Aorta (tissue), 5 donors: ENCODE results near the gene OR6X1. TPM values are rescaled to one million over a fixed set of nuclear protein-coding genes. Genes with fewer than 3 reads are reported as not detected.

Experiments
- ATAC-seq: fragments of 200-7000 bp; cut with Tn5 transposase; one replicate; pipeline ENCODE4 v1.9.1; 2022; ENCODE audit warnings: moderate library complexity; ENCODE audit not compliant: low FRiP score
- DNase-seq, 2 donors: peaks; one replicate each; pipeline ENCODE4 v3.0.0-alpha.2; 2020
- H3K27ac ChIP-seq, 2 donors: one replicate each; pipeline ENCODE4 v1.5.1; 2013; ENCODE audit warnings: low read length in 2 of 2, mild to moderate bottlenecking in 2 of 2, moderate library complexity in 2 of 2, control low read depth in 1 of 2, inconsistent platforms in 1 of 2, low read depth in 1 of 2
- H3K27me3 ChIP-seq, 2 donors: one replicate each; pipeline ENCODE4 v1.6.1; 2013; ENCODE audit warnings: control low read depth in 1 of 2, low read length in 1 of 2, mild to moderate bottlenecking in 1 of 2, moderate library complexity in 1 of 2; ENCODE audit not compliant: insufficient read depth in 2 of 2, control insufficient read depth in 1 of 2
- H3K36me3 ChIP-seq, 2 donors: one replicate each; pipeline ENCODE4 v1.6.1; 2013; ENCODE audit warnings: control low read depth in 1 of 2, low read length in 1 of 2, mild to moderate bottlenecking in 1 of 2; ENCODE audit not compliant: insufficient read depth in 2 of 2, control insufficient read depth in 1 of 2
- H3K4me1 ChIP-seq, 2 donors: one replicate each; pipeline ENCODE4 v1.6.1; 2013; ENCODE audit warnings: low read length in 2 of 2, control low read depth in 1 of 2, mild to moderate bottlenecking in 1 of 2, moderate library complexity in 1 of 2; ENCODE audit not compliant: insufficient read depth in 2 of 2, control insufficient read depth in 1 of 2
- H3K4me3 ChIP-seq, 2 donors: one replicate each; pipeline ENCODE4 v1.5.1; 2013; ENCODE audit warnings: low read length in 2 of 2, control low read depth in 1 of 2, mild to moderate bottlenecking in 1 of 2
- H3K9me3 ChIP-seq: one replicate; pipeline ENCODE4 v1.6.1; 2013; ENCODE audit warnings: mild to moderate bottlenecking, low read length; ENCODE audit not compliant: control insufficient read depth
- WGBS, 2 donors: extraction: QIAGEN DNeasy Blood & Tissue Kit; methylation state at CpG; one replicate each; pipeline ENCODE4 v1.1.7; 2013; 5-methylcytosine and 5-hydroxymethylcytosine counted together
- intact Hi-C, 2 donors: fragments of 100-400 bp; cut with DNase I; formaldehyde crosslinking; loops; one replicate each; pipeline versions ENCODE4 v1.14.2 to v1.15.0; 2022
- long read RNA-seq, 2 donors: library from polyadenylated mRNA; unstranded; transcript quantifications; one replicate each; pipeline ENCODE4 v2.0.0, GENCODE V29; 2020 to 2021
- polyA plus RNA-seq, 2 donors: library from polyadenylated mRNA; stranded (reverse); fragments of 200-250 nt; gene quantifications; one replicate each; pipeline ENCODE4 v1.2.3, GENCODE V29; 2013
- total RNA-seq, 2 donors: library from RNA; stranded (reverse); fragmentation: NEBNext Ultra II Directional; extraction: Animal tissue kit (Norgen Biotek cat#: 25700); gene quantifications; one replicate each; pipeline ENCODE4 v1.2.1, GENCODE V29; 2021
- donor health status: healthy with polysubstance abuse.
- donor health status: Bipolar disorder and iron deficiency.
- donor health status: DM: no; HTN: no; CAD: no.
- donor health status: DM: no; HTN: no; CAD: no.
- donor health status: DM: yes; HTN: yes; CAD: no.

OR6X1 gene, protein sequence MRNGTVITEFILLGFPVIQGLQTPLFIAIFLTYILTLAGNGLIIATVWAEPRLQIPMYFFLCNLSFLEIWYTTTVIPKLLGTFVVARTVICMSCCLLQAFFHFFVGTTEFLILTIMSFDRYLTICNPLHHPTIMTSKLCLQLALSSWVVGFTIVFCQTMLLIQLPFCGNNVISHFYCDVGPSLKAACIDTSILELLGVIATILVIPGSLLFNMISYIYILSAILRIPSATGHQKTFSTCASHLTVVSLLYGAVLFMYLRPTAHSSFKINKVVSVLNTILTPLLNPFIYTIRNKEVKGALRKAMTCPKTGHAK
- total RNA-seq (not detected), polyA plus RNA-seq (not detected)
- long read RNA-seq, donor 1, result 0 reads
- long read RNA-seq, donor 2, result 0 reads

DNA sequence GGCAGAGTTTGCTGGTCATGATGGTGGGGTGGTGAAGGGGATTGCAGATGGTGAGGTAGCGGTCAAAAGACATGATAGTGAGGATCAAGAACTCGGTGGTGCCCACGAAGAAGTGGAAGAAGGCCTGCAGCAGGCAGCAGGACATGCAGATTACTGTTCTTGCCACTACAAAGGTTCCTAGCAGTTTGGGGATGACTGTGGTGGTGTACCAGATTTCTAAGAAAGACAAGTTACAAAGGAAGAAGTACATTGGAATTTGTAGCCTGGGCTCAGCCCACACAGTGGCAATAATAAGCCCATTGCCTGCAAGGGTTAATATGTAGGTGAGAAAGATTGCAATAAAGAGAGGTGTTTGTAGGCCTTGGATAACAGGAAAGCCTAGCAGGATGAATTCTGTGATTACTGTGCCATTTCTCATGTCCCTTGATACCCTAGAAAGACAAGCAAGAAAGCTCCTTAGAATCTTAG, at the start of gene OR6X1:
TSS of gene OR6X1 (minus strand) at position 418 of the 468 bp plus-strand sequence. CDS start at position 418, 0 bp downstream.
- intact Hi-C loops, result no loop called here
- Histone ChIP-seq H3K9me3 (peaks cover 4% of the 10 kb centered on the region), H3K36me3 (no peaks in the 10 kb centered on the region), H3K4me3 (no peak within 1 kb of the TSS), H3K27me3 (peaks cover 0 to 3% of the 10 kb centered on the region in 2 donors), H3K4me1 (no peaks in the 10 kb centered on the region), H3K27ac (no peak within 1 kb of the TSS)
- DNase-seq (no peak), ATAC-seq (no peak)
- WGBS, 2 donors, result 83 to 96% methylated on average over 3 of the region's 3 CpGs

GRCh38 chr11:123801765-123802164, 47.4 kb upstream of the OR6X1 start:
- H3K4me1 ChIP-seq, result no peaks in the 10 kb centered on the region
- DNase-seq, result no peak
- no peaks in the 10 kb centered on the region for H3K27me3 ChIP-seq
- no peaks in the 10 kb centered on the region for H3K9me3 ChIP-seq
- no peak for ATAC-seq
- H3K4me3 ChIP-seq, result no peak overlapping the region
- intact Hi-C loops, result no loop called here
- 0 to 35% methylated on average over 1 of the region's 1 CpG for WGBS, 2 donors
- H3K27ac ChIP-seq, result no peak overlapping the region
- no peaks in the 10 kb centered on the region for H3K36me3 ChIP-seq

GRCh38 chr11:123800036-123800435, 45.7 kb upstream of the OR6X1 start:
- Histone ChIP-seq H3K27ac (no peak overlapping the region), H3K4me1 (no peaks in the 10 kb centered on the region), H3K9me3 (no peaks in the 10 kb centered on the region), H3K36me3 (no peaks in the 10 kb centered on the region), H3K4me3 (no peak overlapping the region), H3K27me3 (no peaks in the 10 kb centered on the region)
- DNase-seq (no peak), ATAC-seq (no peak)
- intact Hi-C loops, result no loop called here
- 66 to 72% methylated on average over 3 of the region's 3 CpGs for WGBS, 2 donors

DNA sequence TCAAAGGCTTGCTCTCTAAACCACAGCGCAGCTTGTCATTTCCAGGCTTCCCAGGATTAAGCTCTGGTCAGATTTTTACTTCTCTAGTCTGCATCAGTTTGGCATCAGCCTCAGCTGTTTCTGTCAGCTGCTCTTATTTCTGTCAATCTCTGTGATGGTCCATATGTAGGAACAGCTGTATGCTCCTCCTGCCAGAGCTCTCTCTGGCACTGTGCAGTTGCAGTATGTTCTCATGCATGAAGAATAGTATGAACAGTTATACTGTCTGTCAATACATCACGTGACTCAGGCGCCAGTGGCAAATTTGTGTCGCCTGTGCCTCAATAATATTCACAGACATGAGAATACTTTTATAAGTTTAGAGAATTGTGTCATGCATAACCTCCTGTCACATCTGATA, 45.1 kb upstream of the OR6X1 start:
- WGBS, 2 donors, result 82 to 85% methylated on average over 4 of the region's 4 CpGs
- Histone ChIP-seq H3K4me3 (no peak overlapping the region), H3K27ac (no peak overlapping the region), H3K4me1 (no peaks in the 10 kb centered on the region), H3K27me3 (no peaks in the 10 kb centered on the region), H3K9me3 (no peaks in the 10 kb centered on the region), H3K36me3 (no peaks in the 10 kb centered on the region)
- intact Hi-C loops, result no loop called here
- DNase-seq (no peak), ATAC-seq (no peak)

DNA sequence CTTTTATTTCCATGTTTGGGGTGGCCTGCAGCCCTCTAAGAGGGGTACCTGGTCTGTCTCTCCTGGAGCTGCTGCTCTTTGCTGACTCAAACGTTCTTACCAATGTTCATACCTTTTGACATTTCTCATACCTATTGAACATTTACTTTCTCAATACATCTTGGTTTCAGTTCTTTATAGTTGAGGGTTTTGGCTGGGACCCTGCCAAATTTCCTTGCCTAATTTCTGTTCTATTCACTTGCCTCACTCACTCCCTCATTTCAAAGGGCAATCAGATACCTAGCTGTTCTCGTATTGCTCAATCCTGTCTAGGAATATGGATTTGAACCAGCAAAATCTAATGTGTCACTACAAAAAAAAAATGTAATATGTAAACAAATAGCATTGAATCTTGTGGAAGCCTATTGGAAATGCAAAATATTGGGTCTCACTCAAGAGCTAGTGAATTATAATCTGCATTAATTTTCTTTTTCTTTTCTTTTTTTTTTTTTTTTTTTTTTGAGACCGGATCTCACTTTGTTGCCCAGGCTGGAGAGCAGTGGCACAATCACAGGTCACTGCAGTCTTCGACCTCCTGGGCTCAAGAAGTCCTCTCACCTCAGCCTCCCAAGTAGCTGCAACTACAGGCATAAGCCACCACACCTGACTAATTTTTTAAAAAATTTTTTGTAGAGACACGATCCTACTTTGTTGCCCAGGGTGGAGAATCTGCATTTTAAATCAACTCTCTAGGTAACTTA, 44.4 kb upstream of the OR6X1 start:
- Histone ChIP-seq H3K9me3 (no peaks in the 10 kb centered on the region), H3K36me3 (no peaks in the 10 kb centered on the region), H3K27me3 (no peaks in the 10 kb centered on the region), H3K4me1 (no peaks in the 10 kb centered on the region), H3K4me3 (no peak overlapping the region), H3K27ac (no peak overlapping the region)
- WGBS, 2 donors, result 82 to 86% methylated on average over 5 of the region's 5 CpGs
- ATAC-seq, result no peak
- no peak for DNase-seq
- intact Hi-C loops, result no loop called here

DNA sequence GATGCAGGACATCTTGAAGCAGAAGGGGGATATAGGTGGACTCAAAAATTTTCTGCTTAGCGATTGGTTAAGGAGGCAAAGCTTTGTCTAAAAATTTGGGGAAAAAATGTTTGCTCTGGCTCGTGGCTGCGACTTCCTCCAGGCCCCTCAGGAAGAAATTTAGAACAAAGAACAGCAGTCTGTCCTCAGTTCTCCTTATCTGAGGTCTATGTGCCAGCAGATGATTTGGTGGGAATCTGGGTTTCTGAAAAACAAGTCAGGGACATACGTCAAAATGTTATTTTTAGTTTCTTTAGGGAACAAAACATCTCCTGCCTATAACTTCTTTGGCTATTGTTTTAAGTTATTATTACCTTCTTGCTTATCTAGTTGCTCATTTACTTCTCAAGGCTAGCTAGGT, 43.8 kb upstream of the OR6X1 start:
- Histone ChIP-seq H3K27ac (no peak overlapping the region), H3K27me3 (no peaks in the 10 kb centered on the region), H3K4me3 (no peak overlapping the region), H3K9me3 (no peaks in the 10 kb centered on the region), H3K4me1 (no peaks in the 10 kb centered on the region), H3K36me3 (no peaks in the 10 kb centered on the region)
- intact Hi-C loops, result no loop called here
- DNase-seq (no peak), ATAC-seq (no peak)
- WGBS, 2 donors, result 40 to 42% methylated on average over 4 of the region's 4 CpGs

GRCh38 chr11:123797541-123797940, 43.2 kb upstream of the OR6X1 start:
- DNase-seq (no peak), ATAC-seq (no peak)
- intact Hi-C loops, result no loop called here
- Histone ChIP-seq H3K4me3 (no peak overlapping the region), H3K4me1 (no peaks in the 10 kb centered on the region), H3K36me3 (no peaks in the 10 kb centered on the region), H3K27me3 (no peaks in the 10 kb centered on the region), H3K9me3 (no peaks in the 10 kb centered on the region), H3K27ac (no peak overlapping the region)
- WGBS, 2 donors, result 55 to 65% methylated on average over 10 of the region's 10 CpGs

DNA sequence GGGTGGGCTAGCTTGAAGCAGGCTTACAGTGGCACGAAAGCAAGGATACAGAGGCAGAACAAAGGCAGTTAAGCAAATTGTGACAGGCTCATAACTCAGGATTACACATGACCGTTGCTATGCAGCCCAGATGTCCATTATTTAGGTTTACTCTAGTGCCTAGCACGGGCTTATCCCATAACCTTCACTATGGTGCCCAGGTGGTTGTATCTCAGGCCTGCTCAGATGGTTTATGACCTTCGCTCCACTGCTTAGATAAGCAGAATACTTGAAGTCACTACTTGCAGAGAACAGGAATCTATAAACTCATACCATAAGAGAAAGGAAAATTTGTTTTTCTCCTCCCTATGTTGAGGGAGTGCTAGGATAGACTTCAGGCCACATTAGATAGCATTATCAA, 42.8 kb upstream of the OR6X1 start:
- H3K4me3 ChIP-seq, result no peak overlapping the region
- no peaks in the 10 kb centered on the region for H3K4me1 ChIP-seq
- H3K27ac ChIP-seq, result no peak overlapping the region
- no peaks in the 10 kb centered on the region for H3K36me3 ChIP-seq
- no peak for DNase-seq
- H3K27me3 ChIP-seq, result no peaks in the 10 kb centered on the region
- intact Hi-C loops, result no loop called here
- 45 to 48% methylated on average over 4 of the region's 4 CpGs for WGBS, 2 donors
- H3K9me3 ChIP-seq, result no peaks in the 10 kb centered on the region
- no peak for ATAC-seq

DNA sequence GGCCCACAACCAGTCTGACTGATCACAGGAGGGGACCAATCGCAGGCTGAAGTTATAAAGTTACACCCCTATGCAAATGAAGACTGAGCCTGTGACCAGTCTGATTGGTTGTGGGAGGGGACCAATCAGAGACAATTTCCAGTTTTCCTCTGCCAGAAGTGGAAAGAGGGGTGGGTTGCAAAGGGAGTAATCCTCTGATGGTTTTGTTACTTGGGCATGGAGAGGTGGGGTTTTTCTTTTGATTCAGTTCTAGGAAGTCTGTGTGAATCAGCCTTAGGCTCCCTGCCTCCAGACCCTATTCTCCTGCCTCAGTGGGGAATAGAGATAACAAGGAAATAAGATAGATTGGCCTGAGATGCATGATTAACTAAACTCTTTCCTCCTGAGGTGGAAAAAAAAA, 41.9 kb upstream of the OR6X1 start:
- DNase-seq (no peak), ATAC-seq (no peak)
- H3K4me3 ChIP-seq, result no peak overlapping the region
- intact Hi-C loops, result no loop called here
- no peaks in the 10 kb centered on the region for H3K36me3 ChIP-seq
- no peaks in the 10 kb centered on the region for H3K9me3 ChIP-seq
- no peaks in the 10 kb centered on the region for H3K27me3 ChIP-seq
- no peaks in the 10 kb centered on the region for H3K4me1 ChIP-seq
- H3K27ac ChIP-seq, result no peak overlapping the region
- 91 to 92% methylated on average over 1 of the region's 1 CpG for WGBS, 2 donors
